ENCODE measurements around the gene DUSP28. TPM values are rescaled to one million over a fixed set of nuclear protein-coding genes. Genes with fewer than 3 reads are reported as not detected.

The DUSP28 gene
- total RNA-seq, 4 donors from 2014 or later, result 3.4 to 10.8 (median 6.2) TPM

- intact Hi-C loops (cut with DNase I; ENCODE audit: low total_unique reads), result no loop called here
- Histone ChIP-seq H3K36me3 (no peaks in the 10 kb centered on the region), H3K9me3 (no peaks in the 10 kb centered on the region), H3K27ac (no peak overlapping the region), H3K27me3 (no peaks in the 10 kb centered on the region), H3K4me1 (peaks cover 0 to 5% (median 0%) of the 10 kb centered on the region in 4 donors), H3K4me3 (no peak overlapping the region)
- in situ Hi-C loops (cut with MboI; ENCODE audit: low pct_ligation_motif_present in 1 of 4, low pct_unique_long_range_greater_than_20kb in 1 of 4, low sequenced_read_pairs in 3 of 4), result loop anchor here in 2 of 4 donors (25.0 kb wide), 1 partner anchor 199 kb away; no protein-coding TSS in a partner anchor
- TF ChIP-seq POLR2A (IDR thresholded peaks at IDR 0.05), result no peak
- TF ChIP-seq CTCF (IDR thresholded peaks at IDR 0.05), result peak; percentile 80 to 86 (median 84)
- peak; percentile 82 for DNase-seq
- WGBS, 2 donors (ENCODE audit: low coverage in 1 of 2), result 22 to 46% methylated on average over 8 to 11 of the region's 13 CpGs
Observed at GRCh38 chr2:240513549-240514287, 46.4 kb upstream of the DUSP28 start.

- no peaks in the 10 kb centered on the region for H3K9me3 ChIP-seq
- no peaks in the 10 kb centered on the region for H3K36me3 ChIP-seq
- peaks cover 0 to 5% (median 0%) of the 10 kb centered on the region in 4 donors for H3K4me1 ChIP-seq
- intact Hi-C loops (cut with DNase I; ENCODE audit: low total_unique reads), result no loop called here
- TF ChIP-seq POLR2A (IDR thresholded peaks at IDR 0.05), result no peak
- TF ChIP-seq EP300 (IDR thresholded peaks at IDR 0.05; ENCODE audit: low read depth), result no peak
- no peak for TF ChIP-seq CTCF (IDR thresholded peaks at IDR 0.05)
- TF ChIP-seq POLR2AphosphoS5 (IDR thresholded peaks at IDR 0.05), result no peak
- in situ Hi-C loops (cut with MboI; ENCODE audit: low pct_ligation_motif_present in 1 of 4, low pct_unique_long_range_greater_than_20kb in 1 of 4, low sequenced_read_pairs in 3 of 4), result loop anchor here in 2 of 4 donors (25.0 kb wide), 1 partner anchor 198 kb away; no protein-coding TSS in a partner anchor
- no peak overlapping the region for H3K4me3 ChIP-seq
- WGBS, 2 donors (ENCODE audit: low coverage in 1 of 2), result 95% methylated on average over 2 of the region's 2 CpGs; no CpG with 5 or more reads in 1 of the 2 donors
- H3K27me3 ChIP-seq, result no peaks in the 10 kb centered on the region
- no peak overlapping the region for H3K27ac ChIP-seq
- no peak for DNase-seq
Observed at GRCh38 chr2:240514631-240515030, 45.5 kb upstream of the DUSP28 start.

GRCh38 chr2:240517342-240517741, 42.8 kb upstream of the DUSP28 start:
- H3K27ac ChIP-seq, result no peak overlapping the region
- no peaks in the 10 kb centered on the region for H3K36me3 ChIP-seq
- intact Hi-C loops (cut with DNase I; ENCODE audit: low total_unique reads), result no loop called here
- no peak overlapping the region for H3K4me3 ChIP-seq
- TF ChIP-seq EP300 (IDR thresholded peaks at IDR 0.05; ENCODE audit: low read depth) (no peak), POLR2AphosphoS5 (IDR thresholded peaks at IDR 0.05) (no peak), CTCF (IDR thresholded peaks at IDR 0.05) (no peak), POLR2A (IDR thresholded peaks at IDR 0.05) (no peak)
- H3K4me1 ChIP-seq, result peaks cover 0 to 5% (median 2%) of the 10 kb centered on the region in 4 donors
- no peaks in the 10 kb centered on the region for H3K9me3 ChIP-seq
- H3K27me3 ChIP-seq, result peaks cover 6% of the 10 kb centered on the region
- WGBS, 2 donors (ENCODE audit: low coverage in 1 of 2), result 100% methylated on average over 4 of the region's 4 CpGs; no CpG with 5 or more reads in 1 of the 2 donors
- DNase-seq, result no peak
- in situ Hi-C loops (cut with MboI; ENCODE audit: low pct_ligation_motif_present in 1 of 4, low pct_unique_long_range_greater_than_20kb in 1 of 4, low sequenced_read_pairs in 3 of 4), result loop anchor here in 2 of 4 donors (25.0 kb wide), 1 partner anchor 195 kb away; no protein-coding TSS in a partner anchor

GRCh38 chr2:240518981-240519380, 41.2 kb upstream of the DUSP28 start:
- Histone ChIP-seq H3K9me3 (no peaks in the 10 kb centered on the region), H3K4me3 (no peak overlapping the region), H3K4me1 (peaks cover 0 to 5% (median 1%) of the 10 kb centered on the region in 4 donors), H3K27ac (no peak overlapping the region), H3K27me3 (peaks cover 6% of the 10 kb centered on the region), H3K36me3 (peaks cover 0 to 6% (median 2%) of the 10 kb centered on the region in 4 donors)
- WGBS, 2 donors (ENCODE audit: low coverage in 1 of 2), result 84 to 87% methylated on average over 3 to 5 of the region's 5 CpGs
- intact Hi-C loops (cut with DNase I; ENCODE audit: low total_unique reads) (no loop called here), in situ Hi-C loops (cut with MboI; ENCODE audit: low pct_ligation_motif_present in 1 of 4, low pct_unique_long_range_greater_than_20kb in 1 of 4, low sequenced_read_pairs in 3 of 4) (loop anchor here in 2 of 4 donors (25.0 kb wide), 1 partner anchor 193 kb away; no protein-coding TSS in a partner anchor)
- no peak for DNase-seq
- no peak for TF ChIP-seq POLR2A (IDR thresholded peaks at IDR 0.05)
- no peak for TF ChIP-seq POLR2AphosphoS5 (IDR thresholded peaks at IDR 0.05)
- TF ChIP-seq CTCF (IDR thresholded peaks at IDR 0.05), result no peak

Data from transverse colon (tissue), 4 donors.